Limb (tissue), 2 donors: ENCODE results near the gene MSL3B.

Experiments
- DNase-seq, 2 donors: peaks; one replicate each; pipeline ENCODE4 v3.0.0-alpha.2; 2016; ENCODE audit errors: extremely low spot score in 2 of 2

MSL3B gene

DNA sequence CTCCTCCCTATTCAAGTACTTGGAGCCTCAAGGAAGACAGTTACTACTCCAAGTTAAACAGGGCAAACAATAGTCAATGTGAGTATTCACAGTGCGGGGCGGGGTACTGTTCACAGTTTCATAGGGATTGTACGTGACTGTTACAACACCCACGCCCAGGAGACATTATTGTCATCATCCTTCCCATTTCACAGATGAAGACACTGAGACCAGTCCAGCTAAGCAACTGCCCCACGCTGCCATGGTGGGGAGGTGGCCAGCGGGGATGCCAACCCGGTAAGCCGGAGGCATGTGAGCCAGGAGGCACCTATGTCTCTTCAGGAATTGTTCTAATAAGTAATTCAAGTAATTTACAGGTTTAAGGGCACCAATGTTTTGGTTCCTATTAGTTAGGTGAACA is 14.8 kb downstream of the MSL3B start:
- DNase-seq, result no peak

DNA sequence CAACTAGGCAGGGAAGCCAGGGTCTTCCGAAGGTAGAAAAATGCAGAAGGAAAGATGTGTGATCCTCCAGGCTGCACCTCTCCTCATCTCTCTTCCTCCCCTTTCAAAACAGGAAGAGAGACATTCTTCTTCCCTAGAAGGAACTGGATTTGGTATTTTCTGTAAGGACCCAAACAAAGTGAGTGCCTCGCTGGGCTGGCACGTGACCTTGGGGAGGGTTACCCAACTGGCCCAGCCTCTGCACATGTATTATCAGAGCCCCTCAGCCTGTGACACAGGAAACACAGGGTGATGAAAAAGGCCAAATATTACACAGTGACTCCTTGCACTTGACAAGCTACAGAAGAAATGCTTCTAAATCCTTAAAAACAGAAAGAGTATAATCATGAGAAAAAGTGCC is 16.1 kb downstream of the MSL3B start:
- DNase-seq, result no peak

DNA sequence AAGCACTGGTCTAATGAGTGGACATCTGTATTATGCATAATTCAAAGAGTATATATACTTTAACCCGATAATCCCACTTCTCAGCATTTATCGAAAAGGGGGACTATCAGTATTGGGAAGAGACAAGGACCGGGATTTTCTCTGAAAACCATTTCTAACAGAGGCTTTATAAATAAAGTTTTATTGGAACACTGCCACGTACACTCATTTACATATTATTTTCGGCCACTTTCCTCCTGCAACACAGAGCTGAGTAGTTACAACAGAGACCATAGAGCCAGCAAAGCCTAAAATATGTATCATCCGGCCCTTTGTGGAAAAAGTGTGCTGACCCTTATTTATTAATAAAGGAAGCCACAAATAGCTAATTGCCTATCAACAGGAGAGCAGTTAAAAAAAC is 17.0 kb downstream of the MSL3B start:
- no peak for DNase-seq

DNA sequence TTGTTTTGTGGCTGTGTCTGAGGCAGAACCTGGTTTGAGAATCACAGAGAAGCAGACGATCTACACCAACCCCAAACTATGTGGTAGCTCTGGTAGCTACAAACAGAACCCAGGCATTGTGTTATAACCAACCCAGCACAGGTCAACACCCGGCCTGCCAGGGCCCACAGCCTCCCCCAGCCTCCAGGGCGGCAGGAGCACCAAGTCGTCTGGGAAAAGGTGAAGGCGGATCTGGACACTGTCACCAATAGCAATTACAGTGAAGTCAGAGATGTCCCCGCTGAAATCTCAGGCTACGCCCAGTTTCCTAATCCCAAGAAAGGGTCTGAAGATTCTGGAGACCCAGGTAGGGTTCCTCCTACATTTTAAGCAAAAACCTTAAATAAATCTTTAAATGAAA is 17.4 kb downstream of the MSL3B start:
- DNase-seq, result no peak

DNA sequence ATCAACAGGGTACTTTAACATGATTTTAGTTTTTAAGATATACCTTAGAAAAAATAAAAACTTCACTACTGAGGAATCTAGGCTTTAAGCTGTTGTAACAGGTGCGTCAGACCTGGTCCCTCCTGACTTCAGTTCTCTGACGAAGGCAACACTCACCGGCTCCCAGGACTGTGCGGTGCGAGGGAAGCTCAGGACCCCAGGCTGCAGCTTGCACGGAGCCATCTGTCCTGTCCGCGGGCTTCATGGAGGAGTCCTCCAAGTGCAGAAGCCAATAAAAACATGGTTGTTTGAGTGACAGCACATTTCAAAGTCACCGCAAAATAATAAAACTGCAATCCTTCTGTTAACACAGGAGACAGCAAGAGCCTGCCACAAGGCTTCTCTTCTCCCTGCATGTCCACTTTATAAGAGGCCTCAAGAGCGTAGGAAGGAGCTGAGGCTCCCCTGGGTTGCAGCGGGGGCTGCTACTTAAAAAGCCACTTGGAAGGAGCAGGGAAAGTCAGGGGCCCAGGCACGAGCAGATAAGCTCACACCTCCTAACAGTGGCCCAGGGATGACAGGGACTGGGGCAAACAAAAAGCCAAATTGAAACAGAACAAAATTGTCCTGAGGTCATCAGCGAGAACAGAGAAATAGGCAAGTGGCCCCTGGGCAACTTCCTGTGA is 18.4 kb downstream of the MSL3B start:
- no peak for DNase-seq

DNA sequence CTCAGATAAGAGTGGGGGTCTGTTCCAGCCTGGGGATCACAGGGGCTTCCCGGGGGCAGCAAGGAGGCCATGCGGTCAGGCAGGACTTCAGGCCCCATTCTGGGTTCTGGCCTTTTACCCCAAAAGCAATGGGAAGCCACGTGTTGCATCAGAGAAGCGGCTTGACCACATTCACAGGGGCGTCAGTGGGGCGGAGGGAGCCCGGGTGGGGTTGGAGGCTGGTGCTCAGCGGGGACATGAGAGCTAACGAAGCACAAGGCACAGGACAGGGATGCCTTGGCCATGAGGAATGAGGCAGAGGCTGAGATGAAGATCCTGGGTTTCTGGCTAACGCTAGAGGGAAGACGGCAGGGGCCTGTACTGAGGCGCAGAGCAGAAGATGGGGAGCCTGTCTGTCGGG is 19.9 kb downstream of the MSL3B start:
- no peak for DNase-seq

DNA sequence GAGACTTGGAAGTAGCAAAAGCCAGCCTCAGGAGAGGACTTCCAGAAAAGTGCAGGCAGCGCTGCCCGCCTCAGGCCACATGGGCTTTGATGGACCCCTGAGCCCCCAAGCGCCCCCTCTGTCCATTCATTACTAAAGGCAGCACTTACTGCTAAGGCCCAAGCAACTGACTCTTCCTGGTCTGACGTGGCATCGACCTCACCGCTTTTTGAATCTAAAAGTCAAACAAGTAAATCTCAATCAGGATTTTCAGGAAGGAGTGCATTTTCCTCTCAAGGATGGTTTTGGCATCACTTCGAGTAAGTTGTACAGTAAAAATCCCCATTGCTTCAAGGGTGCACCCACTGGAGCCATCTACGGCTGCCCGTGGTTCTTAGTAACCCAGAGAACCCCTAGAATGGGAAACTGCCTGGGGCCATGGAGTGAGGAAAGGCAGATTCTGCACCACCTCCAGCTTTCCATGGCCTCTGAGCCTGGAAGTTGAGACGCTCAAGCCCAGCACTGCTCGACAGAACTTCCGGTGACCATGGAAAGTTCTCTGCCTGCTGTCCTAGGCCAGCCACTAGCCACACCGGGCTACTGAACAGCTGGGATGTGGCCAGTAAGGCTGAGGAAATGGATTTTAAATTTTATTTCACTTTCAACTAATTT is 20.8 kb downstream of the MSL3B start:
- no peak for DNase-seq

DNA sequence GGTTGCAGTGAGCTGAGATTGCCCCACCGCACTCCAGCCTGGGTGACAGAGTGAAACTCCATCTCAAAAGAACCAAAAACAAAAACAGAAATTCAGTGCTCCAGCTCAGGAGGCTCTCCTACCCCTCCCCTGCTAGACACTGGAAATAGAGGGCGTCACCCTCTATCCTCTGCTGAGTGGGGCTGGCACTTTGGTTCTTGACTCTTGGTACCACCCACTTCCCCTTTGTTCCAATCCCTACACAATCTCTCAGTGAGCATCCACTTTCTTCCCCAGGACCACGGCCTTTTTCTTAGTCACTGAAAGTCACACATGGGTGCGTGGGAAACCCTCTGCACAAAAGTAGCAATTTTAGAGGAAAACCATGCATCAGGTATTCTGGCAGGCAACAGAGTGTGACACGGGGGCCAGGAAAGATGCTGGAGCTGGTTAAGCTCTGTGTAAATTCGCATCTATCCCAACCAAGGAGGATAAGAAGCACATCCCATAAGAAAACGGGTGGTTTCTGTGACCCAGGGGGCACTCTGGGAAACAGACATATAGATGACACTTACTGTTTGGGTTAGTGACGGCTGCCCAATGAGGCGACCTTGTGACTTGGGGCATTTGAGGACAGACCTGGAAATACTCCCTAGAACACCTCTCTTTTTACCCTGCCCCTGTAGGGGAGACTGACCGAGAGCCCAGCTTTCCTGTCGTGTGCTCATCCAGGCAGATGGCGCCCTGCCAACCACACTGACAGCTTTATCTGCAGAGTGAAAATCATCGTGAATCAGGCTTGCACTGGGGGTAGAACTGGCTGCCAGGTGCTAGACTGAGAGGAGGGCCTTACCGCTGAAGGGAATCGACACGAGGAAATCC is 21.6 kb downstream of the MSL3B start:
- DNase-seq, result no peak

DNA sequence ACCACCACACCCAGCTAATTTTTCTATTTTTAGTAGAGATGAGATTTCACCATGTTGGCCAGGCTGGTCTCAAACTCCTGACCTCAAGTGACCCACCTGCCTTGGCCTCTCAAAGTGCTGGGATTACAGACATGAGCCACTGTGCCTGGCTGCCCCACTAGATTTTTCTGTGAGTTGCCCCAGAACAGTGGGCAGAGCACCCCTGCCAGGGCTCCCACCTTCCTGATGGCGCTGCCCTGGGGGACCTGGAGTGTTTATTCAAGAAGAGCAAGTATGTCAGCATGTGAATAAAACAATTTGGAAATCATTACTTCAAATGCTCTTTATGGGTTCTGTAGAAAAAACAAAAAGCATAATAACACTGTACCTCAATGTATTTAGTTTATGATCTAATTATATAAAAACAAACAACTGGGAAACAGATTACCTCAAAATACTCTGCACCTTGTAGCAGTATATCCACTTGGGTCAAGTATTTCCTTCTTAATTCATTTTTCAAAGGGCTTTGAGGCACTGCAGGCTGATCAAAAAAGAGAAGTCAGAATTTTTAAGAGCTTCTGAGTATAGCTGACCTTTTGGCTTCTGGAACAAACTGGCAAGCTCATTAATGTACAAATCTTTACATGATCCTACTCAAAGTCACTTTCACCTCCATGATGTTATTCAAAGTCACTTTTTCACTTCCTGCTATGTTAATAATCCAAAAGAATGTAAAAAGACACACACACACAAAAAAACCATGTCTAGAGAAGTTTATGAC is 22.7 kb downstream of the MSL3B start:
- no peak for DNase-seq

DNA sequence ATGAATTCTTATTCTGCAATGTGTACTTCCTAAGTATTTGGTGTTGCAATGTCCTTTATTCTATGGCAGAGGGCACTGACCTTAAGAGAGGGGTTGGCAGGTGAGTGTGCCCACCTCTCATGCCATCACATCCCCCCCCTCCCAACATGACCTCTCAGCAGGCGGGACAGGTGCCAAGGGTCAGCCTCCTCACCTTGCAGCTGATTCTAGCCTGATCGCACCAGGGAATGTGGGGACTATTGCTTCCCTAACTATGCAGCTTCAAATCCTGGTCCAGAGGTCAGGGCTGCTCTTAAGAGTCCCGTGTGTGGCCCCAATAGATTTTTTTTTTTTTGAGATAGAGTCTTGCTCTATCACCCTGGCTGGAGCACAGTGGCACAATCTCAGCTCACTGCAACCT is 23.4 kb downstream of the MSL3B start:
- no peak for DNase-seq

DNA sequence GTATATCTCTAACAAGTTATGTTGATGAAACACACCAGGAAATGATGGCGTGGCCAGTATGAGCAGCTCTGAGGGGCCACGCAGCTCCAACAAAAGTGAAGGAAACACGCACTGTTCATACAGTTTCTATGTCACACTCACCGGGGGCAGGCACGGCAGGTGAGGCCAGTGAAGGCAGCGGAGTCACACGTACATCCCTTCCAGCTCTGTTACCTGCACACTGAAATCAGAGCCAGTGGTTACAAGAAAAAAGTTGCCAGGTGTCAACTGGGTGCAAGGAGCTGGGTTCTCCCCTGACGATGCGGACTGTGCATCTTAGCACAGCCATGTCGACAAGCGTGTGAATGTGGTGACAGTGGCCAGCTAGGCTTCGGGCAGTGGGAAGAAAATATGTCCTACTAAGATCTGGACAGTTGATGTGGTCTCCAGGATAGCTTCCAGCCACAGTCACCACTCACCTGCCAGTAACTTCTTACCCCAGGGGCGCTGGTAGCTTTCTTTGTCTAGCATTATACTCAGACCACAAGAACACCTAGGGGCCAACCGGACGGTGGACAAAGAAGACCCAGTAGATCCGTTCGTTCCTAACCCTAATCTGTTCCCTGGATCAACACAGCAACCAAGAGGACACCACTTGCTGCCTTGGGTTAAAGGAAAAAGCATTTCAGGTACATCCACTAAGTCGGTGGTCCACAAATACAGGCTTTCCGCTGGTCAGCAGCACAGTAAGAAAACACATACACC is 23.9 kb downstream of the MSL3B start:
- DNase-seq, result no peak

DNA sequence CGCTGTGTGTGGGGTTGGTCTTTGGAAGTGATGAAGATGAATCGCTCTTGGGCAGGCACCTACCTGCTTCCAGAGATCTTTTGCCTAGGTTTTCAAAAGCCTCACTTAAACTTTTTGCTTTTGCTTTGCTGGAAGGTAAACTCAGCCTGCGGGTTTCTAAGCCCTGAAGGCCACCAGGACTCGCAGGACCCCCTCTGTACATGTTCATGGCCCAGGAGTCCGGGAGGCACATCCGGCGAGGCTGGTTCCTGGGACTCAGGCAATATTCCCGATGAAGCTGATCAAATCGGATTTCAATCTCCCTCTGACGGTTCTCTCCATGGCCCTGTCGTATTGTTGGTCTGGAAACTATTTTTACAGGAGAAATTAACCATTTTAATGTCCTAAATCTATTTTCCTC is 27.0 kb downstream of the MSL3B start:
- DNase-seq, result no peak

DNA sequence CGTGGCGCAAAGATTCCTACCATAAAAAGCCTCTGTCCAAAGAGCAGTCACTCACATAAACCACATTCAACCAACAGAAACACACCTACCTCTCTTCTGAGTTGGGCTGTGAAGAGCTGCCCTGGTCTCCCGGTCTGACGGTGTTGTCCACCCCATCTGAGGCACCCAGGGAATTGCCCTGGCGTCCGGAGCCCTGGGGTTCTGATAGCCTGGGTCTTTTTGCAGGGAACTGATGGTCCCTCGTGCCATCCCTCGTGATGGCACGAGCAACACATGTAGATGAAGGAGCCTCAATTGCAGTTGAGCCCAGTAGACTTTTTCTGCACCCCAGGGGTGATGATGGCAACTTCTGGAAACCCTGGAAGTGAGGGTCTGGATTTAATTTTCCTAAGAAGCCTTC is 27.7 kb downstream of the MSL3B start:
- DNase-seq, result no peak

DNA sequence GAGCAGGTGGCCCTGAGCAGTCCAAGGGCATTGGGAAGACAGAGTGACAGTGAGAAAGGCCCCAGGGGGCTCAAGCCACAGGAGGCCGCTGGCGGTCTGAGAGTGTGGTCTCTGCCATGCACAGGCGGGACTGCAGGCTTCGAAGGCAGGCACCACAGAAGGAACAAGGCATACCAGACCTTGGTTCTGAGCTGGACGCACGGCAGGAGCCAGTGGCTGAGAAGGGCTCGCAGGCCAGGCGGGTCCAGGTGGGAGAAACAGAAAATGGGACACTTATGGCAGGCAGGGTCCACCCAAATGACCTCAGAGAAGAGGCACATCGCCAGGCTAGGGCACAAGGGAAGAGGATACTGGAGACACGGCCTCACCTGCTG is 28.8 kb downstream of the MSL3B start:
- no peak for DNase-seq

DNA sequence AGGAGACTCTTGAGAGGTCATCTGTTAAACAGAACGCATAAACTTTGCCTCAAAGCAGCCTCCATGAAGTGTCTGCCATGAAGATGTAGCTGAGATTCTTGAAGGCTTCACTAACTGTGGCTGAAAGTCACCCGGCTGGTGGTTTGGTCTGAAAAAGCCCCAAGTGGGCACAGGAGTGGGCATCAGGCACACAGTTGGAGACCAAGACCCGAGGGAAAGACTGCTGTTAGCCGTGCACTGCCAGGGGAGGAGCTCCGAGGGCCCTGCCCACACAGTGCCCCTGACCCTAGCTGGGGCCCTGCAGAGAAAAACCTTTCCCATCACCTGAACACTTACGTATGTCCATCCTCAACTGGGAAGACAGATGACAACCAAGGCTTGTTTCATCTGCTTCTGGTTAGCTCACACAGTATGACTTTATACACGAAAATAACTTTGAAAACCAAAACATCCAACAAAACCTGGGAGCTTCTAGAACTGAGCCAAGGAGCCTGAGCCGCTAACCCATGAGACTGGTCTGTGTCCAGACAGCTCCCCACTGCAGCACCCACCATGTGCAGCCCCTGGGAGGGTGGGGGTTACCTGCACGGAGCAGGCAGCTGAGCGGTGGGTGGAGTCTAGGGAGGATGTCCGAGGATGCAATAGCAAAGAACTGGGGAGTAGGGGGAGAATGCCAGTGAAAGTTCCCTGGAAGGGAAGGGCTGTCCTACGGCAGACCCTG is 29.3 kb downstream of the MSL3B start:
- DNase-seq, result no peak

DNA sequence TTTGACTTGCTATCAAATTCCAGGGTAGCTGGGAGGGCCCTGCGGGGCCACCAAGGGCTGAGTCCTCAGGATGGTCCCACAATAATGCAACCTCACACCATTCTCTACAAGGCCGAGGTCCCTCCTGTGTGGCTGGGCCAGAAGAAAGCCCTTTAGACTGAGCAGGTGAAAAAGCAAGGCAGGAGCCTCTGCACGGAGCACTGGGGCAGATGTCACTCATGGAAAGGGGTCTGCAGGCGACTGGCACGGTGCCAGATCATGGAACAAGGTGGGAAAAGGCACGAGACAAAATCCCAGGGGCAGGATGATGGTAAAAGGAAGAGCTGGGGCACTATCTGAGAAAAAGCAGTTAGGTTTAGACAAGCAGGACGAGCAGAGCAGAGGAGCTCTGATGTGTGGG is 29.9 kb downstream of the MSL3B start:
- DNase-seq, result no peak

DNA sequence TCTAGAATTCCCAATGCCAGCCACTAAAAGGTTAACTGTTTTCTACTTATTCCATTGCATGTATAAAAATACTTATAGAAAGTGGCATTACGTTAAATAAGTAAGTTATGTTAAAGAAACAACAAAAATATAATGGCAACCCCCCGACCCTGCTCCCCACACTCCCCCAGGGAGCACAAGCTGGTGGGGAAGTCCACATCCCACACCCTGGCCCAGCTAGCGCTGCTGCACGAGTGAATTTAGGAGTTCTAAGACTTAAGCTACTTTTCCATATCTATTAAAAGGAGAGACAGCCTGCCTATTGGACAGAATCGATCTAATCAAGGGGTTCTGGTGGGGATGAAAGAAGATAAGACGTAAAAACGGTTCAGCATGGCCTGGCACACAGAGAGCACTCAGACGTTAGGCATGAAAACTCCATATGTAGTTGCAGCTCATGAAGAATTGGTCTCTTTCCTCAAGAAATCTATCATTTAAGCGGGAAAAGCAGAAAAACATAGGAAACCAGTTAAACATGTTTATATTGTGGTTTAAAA is 30.4 kb downstream of the MSL3B start:
- DNase-seq, result peak in 1 of 2 donors; percentile 8

DNA sequence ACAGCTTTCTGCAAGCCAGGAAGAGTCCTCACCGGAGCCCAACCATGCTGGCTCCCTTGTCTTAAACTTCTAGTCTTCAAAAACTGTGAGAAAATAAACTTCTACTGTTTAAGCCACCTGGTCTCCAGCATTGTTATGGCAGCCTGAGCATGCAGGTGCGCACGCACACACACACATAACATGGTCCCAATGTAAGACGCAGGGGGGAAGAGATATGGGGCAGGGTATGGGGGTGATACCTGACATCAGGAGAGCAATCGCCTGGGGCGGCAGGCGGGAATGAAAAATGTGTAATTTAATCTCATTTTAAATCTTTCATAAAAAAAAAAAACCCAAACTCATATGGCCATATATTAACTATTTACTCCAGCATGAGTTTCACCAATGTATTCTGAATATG is 31.8 kb downstream of the MSL3B start:
- DNase-seq, result no peak

DNA sequence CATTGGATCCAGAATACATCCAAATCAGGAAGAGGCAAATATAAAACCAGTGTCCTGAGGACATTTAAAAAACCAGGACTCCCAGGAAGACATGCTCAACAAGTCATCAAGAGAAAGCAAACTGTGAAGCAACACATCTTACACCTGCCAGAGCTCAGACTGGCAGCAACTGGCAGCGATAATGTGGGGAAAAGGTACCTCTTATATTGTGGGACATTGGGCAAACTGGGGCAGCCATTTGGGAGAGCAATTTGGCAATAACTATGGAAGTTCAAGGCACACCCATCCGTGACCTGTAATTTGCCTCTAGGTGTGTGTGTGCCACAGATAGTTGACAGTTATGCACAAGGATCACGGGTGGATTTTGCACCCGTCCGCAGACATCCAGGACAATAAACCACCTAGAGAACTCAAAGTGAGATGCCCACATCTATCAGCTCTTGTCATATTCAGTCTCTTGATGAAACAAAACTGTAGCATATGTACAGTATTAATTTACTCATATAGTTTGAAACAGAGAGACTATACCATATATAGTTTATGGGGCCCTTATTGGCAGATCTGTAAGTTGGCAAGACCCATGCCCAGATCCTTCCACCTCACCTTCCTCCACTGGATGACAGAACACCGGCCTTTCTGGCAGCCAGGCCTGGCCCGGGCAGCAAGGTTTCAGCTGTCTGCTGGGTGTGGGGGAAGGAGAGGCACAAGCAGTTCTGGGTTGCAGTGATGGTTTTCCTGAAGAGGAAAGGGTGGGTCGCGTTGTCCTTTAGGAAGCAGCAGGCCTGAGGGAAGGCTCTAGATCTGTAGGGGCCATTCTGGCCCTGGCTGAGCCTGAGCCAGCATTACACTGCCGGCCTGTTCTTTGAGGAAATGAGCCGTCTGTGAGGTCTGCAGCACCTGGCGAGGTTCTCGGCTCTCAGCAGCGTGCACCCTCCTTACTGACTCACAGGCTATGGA is 32.7 kb downstream of the MSL3B start:
- peak in 1 of 2 donors; percentile 6 for DNase-seq
